CD4-positive, alpha-beta T cell treated with Interleukin-15 for 1 hour (primary cell): ENCODE data around the gene CD86.
A peak's percentile ranks its signal among the peaks of the same experiment; 100 is the strongest.
"Not testable (repeated sequence)": the region's sequence is repeated elsewhere in the genome, so short reads cannot be mapped to it uniquely, and the experiment has no call there.

Experiments
- DNase-seq: peaks from one replicate; pipeline ENCODE4 v3.0.0-alpha.2; 2020

CD86 gene

GRCh38 chr3:122094693-122095092 is 39.5 kb downstream of the CD86 start:
- DNase-seq: no peak

DNA sequence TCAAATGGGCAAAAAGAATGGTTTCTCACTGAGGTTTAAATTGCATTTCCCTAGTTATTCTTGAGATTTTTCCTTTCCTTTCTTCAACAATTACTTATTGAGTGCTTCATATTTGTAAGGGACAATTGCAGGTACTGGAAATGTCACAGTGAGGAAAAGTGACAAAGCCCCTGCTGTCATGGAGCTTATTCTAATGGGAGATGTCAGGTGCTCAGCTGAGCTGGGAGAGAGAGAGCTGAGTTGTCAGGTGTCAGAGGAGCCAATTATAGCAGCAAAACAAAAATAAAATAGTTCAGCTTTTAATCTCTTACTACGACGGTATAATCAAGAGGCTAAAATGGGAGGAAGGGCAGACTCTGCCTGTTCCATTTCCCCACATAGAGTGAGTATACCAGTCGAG is 42.0 kb downstream of the CD86 start:
- no peak for DNase-seq

- no peak for DNase-seq
Observed at GRCh38 chr3:122098611-122099010, 43.4 kb downstream of the CD86 start.

DNA sequence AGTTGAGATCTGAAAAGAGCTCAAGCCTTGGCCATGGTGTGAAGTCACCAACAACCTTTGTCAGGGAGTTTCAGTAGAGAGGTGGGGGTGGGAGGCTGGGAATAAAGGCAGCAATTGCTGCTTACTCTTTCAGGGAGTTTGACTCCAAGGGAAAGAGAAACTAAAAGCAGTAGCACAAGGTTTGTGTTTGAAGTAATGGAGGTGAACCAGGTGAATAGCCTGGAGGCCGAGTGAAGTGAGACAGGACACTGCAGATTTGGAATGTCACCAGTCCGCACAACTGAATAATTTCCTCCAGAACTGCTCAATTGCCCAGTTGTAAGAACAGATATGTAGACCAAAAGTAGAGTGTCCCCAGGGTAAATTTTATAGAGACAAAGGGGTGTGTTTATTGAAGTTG is 44.1 kb downstream of the CD86 start:
- DNase-seq: no peak

DNA sequence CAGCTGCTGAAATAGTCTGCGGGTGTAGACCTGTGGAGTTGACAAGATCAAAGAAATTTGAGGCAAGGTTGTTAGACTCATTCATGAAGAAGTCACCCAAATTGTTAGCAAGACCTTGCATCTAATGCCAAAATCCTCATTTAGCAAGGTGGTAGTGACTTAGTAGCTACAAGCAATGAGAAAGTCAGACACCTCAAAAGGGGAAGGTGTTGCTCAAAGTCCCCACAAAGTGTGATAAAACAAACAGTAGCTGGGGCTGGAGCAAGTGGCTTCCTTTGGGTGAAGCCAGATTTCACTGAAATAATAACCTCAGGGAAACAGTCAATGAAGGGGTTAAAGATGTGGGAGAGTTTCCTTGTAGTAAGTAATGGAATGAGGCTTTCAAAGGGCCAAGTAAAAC is 44.9 kb downstream of the CD86 start:
- no peak for DNase-seq

- peak; percentile 36 for DNase-seq
Observed at GRCh38 chr3:122100591-122101463, 45.7 kb downstream of the CD86 start.

- no peak for DNase-seq
Observed at GRCh38 chr3:122101646-122102045, 46.5 kb downstream of the CD86 start.

GRCh38 chr3:122102191-122102935 is 47.2 kb downstream of the CD86 start:
- DNase-seq: no peak

GRCh38 chr3:122103821-122104514 is 48.8 kb downstream of the CD86 start:
- no peak for DNase-seq

DNA sequence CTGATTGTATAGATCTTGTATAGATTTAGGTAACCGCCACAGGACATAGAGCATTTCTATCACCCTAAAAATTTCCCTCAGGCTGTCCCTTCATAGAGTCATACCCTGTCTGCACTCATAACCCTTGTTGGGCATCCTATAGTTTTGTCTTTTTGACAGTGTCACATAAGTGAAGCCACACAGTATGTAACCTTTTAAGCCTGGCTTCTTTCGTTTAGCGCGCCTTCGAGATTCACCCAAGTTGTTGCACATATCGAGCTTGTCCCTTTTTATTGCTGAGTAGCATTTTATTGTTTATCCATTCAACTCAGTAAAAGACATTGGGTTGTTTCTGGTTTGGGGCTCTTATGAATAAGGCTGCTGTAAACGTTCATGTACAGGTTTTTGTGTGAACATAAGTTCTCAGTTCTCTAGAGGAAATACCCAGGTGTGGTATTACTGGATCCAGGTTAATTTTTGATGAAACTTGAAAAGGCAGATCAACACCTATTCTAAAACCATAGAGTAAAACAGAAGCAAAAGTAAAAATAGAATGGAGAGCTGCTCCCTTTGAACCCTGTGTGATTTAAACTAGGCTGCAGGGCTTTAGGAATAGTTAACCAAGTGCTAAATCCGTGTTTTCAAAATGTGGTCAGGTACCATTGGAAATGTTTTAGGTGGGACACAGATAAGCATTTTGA is 49.5 kb downstream of the CD86 start:
- DNase-seq: no peak

DNA sequence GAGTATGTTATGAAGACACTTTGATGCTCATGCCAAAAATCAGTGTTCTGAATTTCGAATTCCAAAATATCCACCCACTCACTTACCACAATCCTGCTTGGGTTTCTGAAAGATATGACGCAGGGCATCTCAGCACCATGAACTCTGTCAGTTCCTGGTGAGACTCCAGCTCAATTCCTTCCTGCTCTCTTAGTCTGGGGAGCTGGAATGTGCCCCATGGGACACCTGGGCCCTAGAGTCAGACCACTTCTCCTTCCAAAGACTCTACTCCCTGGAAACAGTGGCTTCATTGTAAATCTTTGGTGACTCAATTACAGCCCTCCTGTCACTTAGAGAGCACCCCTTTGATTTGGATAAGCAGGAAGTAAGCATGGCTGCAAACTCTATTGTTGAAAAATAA is 50.5 kb downstream of the CD86 start:
- DNase-seq: no peak

DNA sequence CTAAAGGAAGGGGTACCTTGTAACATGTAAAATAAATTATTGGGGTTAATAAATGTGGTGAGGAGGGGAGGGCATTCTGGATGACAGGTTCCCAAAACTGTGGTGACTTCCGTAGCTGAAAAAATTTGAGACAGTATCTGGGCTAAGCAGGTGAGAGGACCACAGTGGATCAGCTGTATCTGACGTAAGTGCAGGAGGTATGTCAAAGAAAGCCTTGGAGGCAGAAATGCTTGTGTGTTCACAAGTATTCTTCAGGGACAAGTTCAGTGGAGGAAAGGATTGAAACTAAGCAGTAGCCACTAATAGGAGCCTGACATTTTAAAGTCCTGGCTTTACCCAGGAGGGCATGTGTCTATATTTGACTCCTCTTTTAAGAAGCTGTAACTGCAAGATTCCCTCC is 52.0 kb downstream of the CD86 start:
- DNase-seq: no peak

GRCh38 chr3:122111974-122112373 is 56.8 kb downstream of the CD86 start:
- DNase-seq: no peak

DNA sequence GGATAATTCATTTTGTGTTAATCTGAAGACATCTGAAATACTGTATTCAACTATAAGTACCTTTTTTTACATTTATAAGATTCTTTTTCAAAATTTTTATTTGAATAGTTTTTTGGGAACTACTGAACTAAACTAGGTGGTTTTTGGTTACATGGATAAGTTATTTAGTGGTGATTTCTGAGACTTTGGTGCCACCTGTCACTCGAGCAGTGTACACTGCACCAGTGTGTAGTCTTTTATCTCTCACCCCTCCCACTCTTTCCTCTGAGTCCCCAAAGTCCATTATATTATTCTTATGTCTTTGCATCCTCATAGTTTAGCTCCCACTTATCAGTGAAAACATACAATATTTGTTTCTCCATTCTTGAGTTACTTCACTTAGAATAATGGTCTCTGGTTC is 57.6 kb downstream of the CD86 start:
- DNase-seq: no peak

DNA sequence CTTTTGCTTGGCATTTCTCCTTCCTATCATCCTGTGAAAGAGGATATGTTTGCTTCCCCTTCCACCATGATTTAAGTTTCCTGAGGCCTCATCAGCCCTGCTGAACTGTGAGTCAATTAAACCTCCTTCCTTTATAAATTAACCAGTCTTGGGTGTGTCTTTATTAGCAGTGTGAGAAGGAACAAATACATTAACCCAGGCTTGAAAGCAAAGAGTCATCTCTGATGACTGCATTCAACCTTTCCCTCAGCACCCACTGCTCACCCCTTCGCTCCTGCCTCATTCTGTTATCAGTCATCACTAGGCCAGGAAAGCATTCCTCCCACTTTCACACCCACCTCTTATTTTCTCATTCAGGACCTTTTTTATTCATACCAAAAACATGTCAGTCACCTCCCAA is 68.7 kb downstream of the CD86 start:
- DNase-seq: no peak

DNA sequence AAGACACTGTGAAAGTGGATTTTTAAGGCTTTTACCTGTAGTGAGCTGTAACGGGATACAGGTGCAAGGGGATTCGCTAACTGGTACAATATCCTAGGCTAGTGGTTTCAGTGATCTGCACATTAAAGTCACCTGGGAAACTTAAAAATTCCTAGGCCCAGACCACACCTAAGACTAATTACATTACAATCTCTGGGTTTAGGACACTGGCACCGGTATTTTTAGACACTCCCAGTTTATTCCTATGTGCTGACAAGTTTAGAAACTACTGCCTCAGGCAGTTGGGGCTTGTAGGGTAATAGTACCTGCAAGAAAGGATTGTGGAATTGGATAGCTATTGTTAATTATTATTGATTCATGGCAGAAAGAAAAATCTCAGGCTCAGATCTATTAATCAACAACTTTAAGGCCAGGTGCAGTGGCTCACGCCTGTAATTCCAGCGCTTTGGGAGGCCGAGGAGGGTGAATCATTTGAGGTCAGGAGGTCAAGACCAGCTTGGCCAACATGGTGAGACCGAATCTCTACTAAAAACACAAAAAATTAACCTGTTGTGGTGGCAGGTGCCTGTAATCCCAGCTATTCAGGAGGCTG is 77.9 kb downstream of the CD86 start:
- no peak for DNase-seq

DNA sequence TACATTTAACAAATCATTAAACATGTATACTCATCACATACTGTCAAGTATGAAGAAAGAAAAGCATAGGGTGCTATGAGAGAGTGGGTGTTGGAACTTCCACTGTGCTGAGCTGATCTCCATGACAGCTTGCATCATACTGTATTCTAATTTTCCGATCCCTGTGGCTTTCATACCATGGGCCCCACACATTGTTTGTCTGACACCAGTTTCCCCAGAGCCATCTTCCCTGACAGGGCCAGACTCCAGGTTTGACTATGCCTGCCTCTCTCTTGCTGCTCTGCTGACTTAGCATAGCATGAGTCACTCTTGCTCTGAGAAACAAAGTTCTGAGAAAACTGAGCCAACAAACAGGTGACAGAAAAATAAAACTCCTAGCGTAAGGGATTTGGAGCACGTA is 91.3 kb downstream of the CD86 start:
- no peak for DNase-seq

GRCh38 chr3:122148941-122149627 is 93.9 kb downstream of the CD86 start:
- DNase-seq: no peak

- DNase-seq: no peak
Observed at GRCh38 chr3:122151480-122151879, 96.3 kb downstream of the CD86 start.

GRCh38 chr3:122164983-122165382 is 109.8 kb downstream of the CD86 start:
- not testable (repeated sequence) for DNase-seq

DNA sequence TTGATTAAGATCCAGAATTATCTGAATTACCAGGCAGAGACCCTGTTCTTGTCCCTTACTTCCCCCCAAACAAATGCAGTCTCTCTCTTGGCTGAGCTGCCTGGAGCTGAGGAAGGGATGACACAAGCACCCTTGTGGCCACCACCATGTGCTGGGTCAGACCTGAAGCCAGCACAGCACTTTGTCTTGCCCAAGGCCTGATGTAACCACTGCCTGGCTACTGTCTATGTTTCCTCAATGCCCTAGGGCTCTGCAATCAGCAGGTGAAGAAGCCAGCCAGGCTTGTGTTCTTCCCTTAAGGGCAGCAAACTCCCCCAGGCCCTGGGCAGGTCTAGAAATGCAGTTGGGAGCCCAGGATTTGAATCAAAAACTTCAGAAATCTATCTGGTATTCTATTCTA is 112.5 kb downstream of the CD86 start:
- DNase-seq: no peak

DNA sequence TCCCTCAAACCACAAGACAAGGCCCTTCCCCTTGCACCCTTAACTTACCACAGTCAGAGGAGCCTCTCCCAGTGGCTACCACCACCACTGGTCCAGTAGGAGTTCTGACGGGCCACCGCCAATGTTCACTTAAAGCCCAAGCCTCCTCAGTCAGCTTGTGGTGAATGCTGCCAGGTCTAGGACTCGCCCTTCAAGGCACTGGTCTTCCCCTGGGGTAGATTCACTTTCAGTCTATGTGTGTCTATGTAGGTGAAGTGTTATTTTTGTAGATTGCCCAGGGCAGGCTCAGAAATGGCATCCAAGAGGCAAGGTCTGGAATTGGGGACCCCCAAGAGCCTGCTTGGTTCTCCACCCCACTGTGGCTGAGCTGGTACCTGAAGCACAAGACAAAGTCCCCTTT is 112.9 kb downstream of the CD86 start:
- no peak for DNase-seq
